Activated CD8-positive, alpha-beta memory T cell treated with anti-CD3 and anti-CD28 coated beads, Interleukin-2, amount 10 ng/mL, durations not matched to agents 7 days and 5 days (primary cell): ENCODE data around the gene KIAA1549. TPM values are rescaled to one million over a fixed set of nuclear protein-coding genes. Genes with fewer than 3 reads are reported as not detected.

Experiments used
- ATAC-seq: fragments of 150-1000 bp; cut with Tn5 transposase; one replicate; pipeline ENCODE4 v1.10.0; 2021; ENCODE audit warnings: moderate library complexity
- CTCF ChIA-PET: fragments of 350-600 bp; sonication (Branson Sonifier 250); formaldehyde crosslinking; loops from one replicate; lab custom pipeline; 2021; ENCODE audit warnings: antibody characterized with exemption; lab: Charles Lee
- DNase-seq: peaks from one replicate; pipeline ENCODE4 v3.0.0-alpha.2; 2020
- H3K27ac Mint-ChIP-seq: one replicate; pipeline ENCODE4 v1.8.0; 2021; ENCODE audit warnings: mild to moderate bottlenecking, mixed read lengths
- H3K27me3 Mint-ChIP-seq: one replicate; pipeline ENCODE4 v1.8.0; 2021; ENCODE audit warnings: mixed read lengths
- H3K36me3 Mint-ChIP-seq: one replicate; pipeline ENCODE4 v1.8.0; 2021; ENCODE audit warnings: mild to moderate bottlenecking, mixed read lengths
- H3K4me1 Mint-ChIP-seq: one replicate; pipeline ENCODE4 v1.8.0; 2021; ENCODE audit warnings: mixed read lengths
- H3K4me3 Mint-ChIP-seq: one replicate; pipeline ENCODE4 v1.8.0; 2021; ENCODE audit warnings: mild to moderate bottlenecking, moderate library complexity, mixed read lengths
- H3K9me3 Mint-ChIP-seq: one replicate; pipeline ENCODE4 v1.8.0; 2022; ENCODE audit warnings: low read depth, mixed read lengths
- total RNA-seq, 2 experiments: library from RNA; stranded (reverse); gene quantifications; one replicate each; pipeline ENCODE4 v1.2.3, GENCODE V29; 2021

The KIAA1549 gene
- total RNA-seq, 2 experiments from 2014 or later, result 0.61 to 1.1 TPM

DNA sequence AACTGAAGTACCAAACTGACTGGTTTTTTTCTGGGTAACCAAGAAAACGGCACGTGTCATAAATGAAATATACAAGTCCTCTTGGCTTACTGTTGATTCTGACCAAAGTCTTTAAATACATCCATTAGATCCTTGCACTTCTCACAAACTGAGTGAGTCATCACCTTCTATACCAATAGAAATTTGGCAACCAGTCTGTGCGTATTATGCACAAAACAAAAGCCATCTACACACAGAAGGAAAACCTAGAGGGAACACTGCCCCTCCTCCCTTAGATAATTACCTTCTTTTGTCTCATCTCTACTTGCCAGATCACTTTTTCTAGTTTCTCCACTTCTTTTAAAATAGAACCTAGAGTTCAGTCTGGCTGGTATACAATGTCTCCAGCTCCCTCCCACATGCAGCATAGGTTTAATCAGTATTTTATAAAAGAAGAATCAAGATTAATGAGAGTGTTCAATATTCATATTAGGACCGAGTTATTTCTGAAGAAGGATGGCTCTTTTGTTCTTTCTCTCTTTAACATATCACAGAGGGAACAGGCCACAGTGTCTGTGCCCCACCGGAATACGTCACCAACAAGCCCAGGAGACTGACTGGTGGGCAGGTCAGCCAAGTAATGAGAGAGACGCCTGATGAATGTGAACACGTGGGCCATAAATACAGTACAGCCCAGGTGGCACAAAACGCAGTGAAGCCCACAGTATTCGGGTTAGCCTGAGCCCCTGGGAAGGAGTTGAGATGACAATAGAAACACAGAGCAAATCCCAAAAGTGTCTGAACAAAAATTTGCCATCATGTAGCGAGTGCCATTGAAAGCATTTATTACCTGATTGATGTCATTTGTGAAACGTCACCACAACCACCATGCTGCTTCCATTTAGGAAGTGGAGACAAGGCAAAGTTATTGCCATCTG, 91.3 kb downstream of the KIAA1549 start:
- ATAC-seq (no peak), DNase-seq (no peak)
- no peak overlapping the region for H3K27ac Mint-ChIP-seq
- no peaks in the 10 kb centered on the region for H3K9me3 Mint-ChIP-seq
- H3K4me1 Mint-ChIP-seq, result peaks cover 16% of the 10 kb centered on the region
- peaks cover 2% of the 10 kb centered on the region for H3K27me3 Mint-ChIP-seq
- no peaks in the 10 kb centered on the region for H3K36me3 Mint-ChIP-seq
- no peak overlapping the region for H3K4me3 Mint-ChIP-seq
- CTCF ChIA-PET, result interaction anchor here (0.6 kb wide), 1 partner anchor 181 kb away, joined by 4 read pairs; no protein-coding TSS in a partner anchor

DNA sequence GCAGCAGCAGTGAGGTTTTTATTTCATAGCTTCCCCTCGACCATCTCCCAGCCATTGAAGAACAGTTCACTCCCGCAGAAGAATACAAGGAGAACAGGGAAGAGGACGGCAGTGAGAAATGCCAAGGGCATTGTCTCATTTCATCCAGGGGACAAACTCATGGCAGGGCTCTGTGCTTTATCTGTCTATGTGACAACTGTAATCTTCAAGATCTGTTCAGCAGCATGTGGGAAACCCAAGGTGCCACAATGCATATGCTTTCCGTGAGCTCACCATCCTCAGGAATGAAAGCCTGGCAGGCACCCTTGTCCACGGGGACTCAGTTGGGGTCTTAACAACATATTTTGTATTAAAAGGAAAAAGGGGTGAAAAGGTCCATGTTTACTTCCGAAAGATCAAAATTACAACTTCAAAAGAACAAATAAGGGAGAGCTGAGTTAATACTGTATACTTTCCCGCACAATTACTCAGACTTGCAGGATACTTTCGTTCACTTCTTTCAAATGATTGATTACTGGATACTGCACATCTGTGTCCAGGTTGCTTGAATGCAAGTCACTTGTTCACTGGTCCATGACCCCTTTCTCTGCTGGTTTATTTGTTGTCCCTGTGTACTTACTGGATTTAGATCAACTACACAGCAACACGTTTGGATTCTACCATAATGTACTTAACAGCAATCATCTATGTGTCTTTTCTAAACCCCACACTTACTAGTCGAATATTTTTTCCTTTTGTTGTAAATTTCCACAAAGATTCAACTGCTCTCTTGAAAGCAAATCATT, 93.1 kb downstream of the KIAA1549 start:
- Mint-ChIP-seq H3K4me1 (peaks cover 16% of the 10 kb centered on the region), H3K36me3 (no peaks in the 10 kb centered on the region), H3K4me3 (no peak overlapping the region), H3K27ac (no peak overlapping the region), H3K9me3 (no peaks in the 10 kb centered on the region), H3K27me3 (no peaks in the 10 kb centered on the region)
- CTCF ChIA-PET, result interaction anchor here (1.4 to 2.4 kb wide), 3 partner anchors 8 to 178 kb away, joined by 3 to 33 read pairs (median 4); no protein-coding TSS in a partner anchor
- DNase-seq (no peak), ATAC-seq (no peak)

DNA sequence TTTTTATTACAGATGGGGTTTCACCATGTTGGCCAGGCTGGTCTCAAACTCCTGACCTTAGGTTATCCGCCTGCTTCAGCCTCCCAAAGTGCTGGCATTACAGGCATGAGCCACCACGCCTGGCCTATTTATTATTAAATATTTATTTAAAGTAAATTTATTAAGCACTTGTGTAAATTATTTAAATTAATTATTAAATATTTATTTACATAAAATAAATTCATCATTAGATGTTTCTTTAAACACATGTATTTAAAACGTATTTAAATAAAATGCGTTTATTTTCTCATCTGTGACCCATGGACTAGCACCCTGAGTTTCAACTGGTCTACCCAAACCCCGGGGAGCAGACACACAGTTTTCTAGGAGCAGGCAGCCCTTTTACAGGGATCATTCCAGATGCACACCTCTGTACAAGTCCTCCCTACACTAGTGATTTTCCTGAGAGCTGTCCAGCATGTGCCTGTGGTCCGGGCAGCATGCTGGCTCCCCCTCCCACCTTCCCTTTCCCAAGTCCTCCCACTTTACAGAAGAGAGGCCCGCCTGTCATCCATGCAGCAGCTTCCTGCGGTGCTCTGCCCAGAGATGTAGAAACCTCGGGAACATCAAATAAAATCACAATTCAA, 94.0 kb downstream of the KIAA1549 start:
- Mint-ChIP-seq H3K9me3 (no peaks in the 10 kb centered on the region), H3K27me3 (no peaks in the 10 kb centered on the region), H3K27ac (peak overlapping the region; percentile 33), H3K4me3 (no peak overlapping the region), H3K4me1 (peaks cover 22% of the 10 kb centered on the region), H3K36me3 (no peaks in the 10 kb centered on the region)
- DNase-seq (no peak), ATAC-seq (no peak)
- CTCF ChIA-PET, result interaction anchor here (0.6 to 2.6 kb wide), 37 partner anchors 9 to 451 kb away, joined by 3 to 33 read pairs (median 5); partner anchors contain the start of gene KIAA1549

- no peaks in the 10 kb centered on the region for H3K27me3 Mint-ChIP-seq
- H3K9me3 Mint-ChIP-seq, result no peaks in the 10 kb centered on the region
- peak; percentile 83 for ATAC-seq
- H3K36me3 Mint-ChIP-seq, result no peaks in the 10 kb centered on the region
- peak overlapping the region; percentile 30 for H3K4me3 Mint-ChIP-seq
- peaks cover 29% of the 10 kb centered on the region for H3K4me1 Mint-ChIP-seq
- peak overlapping the region; percentile 85 for H3K27ac Mint-ChIP-seq
- peak; percentile 54 for DNase-seq
- CTCF ChIA-PET, result interaction anchor here (0.6 to 2.6 kb wide), 37 partner anchors 9 to 452 kb away, joined by 3 to 33 read pairs (median 5); partner anchors contain the start of gene KIAA1549
These were observed 94.7 kb downstream of the KIAA1549 start for GRCh38 chr7:138886501-138886917.

- ATAC-seq (peak; percentile 11), DNase-seq (no peak)
- Mint-ChIP-seq H3K36me3 (no peaks in the 10 kb centered on the region), H3K4me3 (no peak overlapping the region), H3K9me3 (no peaks in the 10 kb centered on the region), H3K27me3 (no peaks in the 10 kb centered on the region), H3K27ac (no peak overlapping the region), H3K4me1 (peaks cover 29% of the 10 kb centered on the region)
- CTCF ChIA-PET, result interaction anchor here (1.1 to 2.6 kb wide), 25 partner anchors 8 to 453 kb away, joined by 3 to 33 read pairs (median 7); partner anchors contain the start of gene KIAA1549
These were observed 95.6 kb downstream of the KIAA1549 start for GRCh38 chr7:138885383-138886147.

DNA sequence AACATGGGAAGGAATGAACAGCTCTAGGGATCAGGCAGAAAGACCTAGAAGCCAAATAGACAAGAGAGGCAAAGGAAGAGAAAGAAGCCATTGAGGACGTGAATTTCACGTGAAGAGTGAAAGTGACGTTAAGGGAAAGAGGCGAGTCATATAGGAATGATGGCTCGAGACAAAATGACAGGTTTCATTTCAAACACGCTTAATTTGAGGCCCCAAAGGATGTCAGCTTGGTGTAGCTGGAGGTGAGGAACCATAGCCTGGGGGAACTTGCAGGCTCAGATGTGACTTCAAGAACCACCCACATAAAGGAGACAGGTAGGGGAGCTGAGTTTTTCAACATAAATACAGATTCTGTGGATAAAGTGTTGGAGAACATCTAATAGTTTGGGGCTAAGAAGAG, 98.9 kb downstream of the KIAA1549 start:
- DNase-seq (no peak), ATAC-seq (peak; percentile 32)
- H3K27me3 Mint-ChIP-seq, result no peaks in the 10 kb centered on the region
- H3K9me3 Mint-ChIP-seq, result no peaks in the 10 kb centered on the region
- no peak overlapping the region for H3K27ac Mint-ChIP-seq
- CTCF ChIA-PET, result interaction anchor here (1.6 kb wide), 1 partner anchor 192 kb away, joined by 3 read pairs; no protein-coding TSS in a partner anchor
- no peak overlapping the region for H3K4me3 Mint-ChIP-seq
- H3K36me3 Mint-ChIP-seq, result no peaks in the 10 kb centered on the region
- H3K4me1 Mint-ChIP-seq, result peaks cover 22% of the 10 kb centered on the region

GRCh38 chr7:138881579-138882188, 99.5 kb downstream of the KIAA1549 start:
- H3K4me1 Mint-ChIP-seq, result peaks cover 23% of the 10 kb centered on the region

DNA sequence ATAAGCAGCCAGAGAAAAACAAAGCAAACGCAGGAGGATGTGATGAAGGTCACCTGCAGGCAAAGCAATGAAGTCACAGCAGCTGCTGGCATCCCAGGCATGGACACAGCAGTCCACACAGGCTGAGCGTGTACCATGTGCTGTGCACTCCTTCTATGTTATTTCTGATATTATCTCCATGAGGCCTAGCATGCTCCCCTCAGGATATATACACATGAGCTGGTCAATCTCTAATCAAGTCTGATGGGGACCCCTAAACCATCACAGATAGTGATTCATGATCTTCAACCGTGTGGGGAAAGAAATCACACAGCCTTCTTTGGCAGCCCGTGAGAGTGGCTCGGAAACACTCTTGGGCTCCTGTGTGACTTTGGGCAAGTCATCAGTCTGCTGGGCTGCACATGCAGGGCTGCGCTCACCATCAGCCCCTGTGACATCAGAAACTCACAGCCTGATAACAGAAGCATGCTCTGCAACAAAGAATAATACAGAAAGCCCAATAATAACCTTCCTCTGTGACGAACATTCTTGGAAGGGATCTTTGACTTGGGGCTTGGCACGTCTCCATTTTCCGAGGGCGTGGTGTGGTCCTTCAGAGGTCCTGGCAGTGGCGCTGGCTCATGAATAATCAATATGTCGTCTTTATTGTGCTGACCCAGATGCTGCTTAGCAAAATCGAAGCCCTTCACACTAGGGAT, 100.2 kb downstream of the KIAA1549 start:
- CTCF ChIA-PET, result no interaction called here
- ATAC-seq, result no peak
- no peaks in the 10 kb centered on the region for H3K27me3 Mint-ChIP-seq
- no peak for DNase-seq
- H3K4me1 Mint-ChIP-seq, result peaks cover 23% of the 10 kb centered on the region
- no peak overlapping the region for H3K27ac Mint-ChIP-seq
- H3K4me3 Mint-ChIP-seq, result no peak overlapping the region
- H3K36me3 Mint-ChIP-seq, result no peaks in the 10 kb centered on the region
- no peaks in the 10 kb centered on the region for H3K9me3 Mint-ChIP-seq

More at GRCh38 chr7:138881579-138882188, 99.5 kb downstream of the KIAA1549 start:
- Mint-ChIP-seq H3K9me3 (no peaks in the 10 kb centered on the region), H3K36me3 (no peaks in the 10 kb centered on the region), H3K4me3 (no peak overlapping the region), H3K27ac (no peak overlapping the region), H3K27me3 (no peaks in the 10 kb centered on the region)
- ATAC-seq, result no peak
- DNase-seq, result no peak
- CTCF ChIA-PET, result interaction anchor here (0.6 to 1.6 kb wide), 2 partner anchors 128 to 193 kb away, joined by 3 to 4 read pairs; no protein-coding TSS in a partner anchor

DNA sequence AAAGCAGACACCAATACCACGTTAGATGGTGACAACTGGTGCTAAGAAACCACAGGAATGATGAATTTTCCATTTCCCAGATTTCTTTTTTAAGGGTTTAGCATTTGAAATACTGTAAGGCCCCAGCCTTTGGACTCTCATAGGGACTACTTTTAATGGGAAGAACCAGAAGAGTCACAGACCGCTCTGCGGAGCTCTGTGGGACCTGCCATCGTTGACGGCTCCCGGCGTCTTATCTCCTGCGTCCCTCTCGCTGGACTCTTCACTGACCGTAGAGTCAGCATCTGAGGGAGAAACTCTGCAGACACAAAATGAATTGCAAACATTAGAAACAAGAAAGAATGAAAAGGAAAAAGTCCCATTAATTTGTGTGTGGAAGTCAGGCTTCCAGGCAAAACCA, 101.8 kb downstream of the KIAA1549 start:
- Mint-ChIP-seq H3K27me3 (no peaks in the 10 kb centered on the region), H3K36me3 (peaks cover 1% of the 10 kb centered on the region), H3K9me3 (no peaks in the 10 kb centered on the region), H3K4me3 (no peak overlapping the region), H3K4me1 (peaks cover 33% of the 10 kb centered on the region), H3K27ac (no peak overlapping the region)
- ATAC-seq (no peak), DNase-seq (no peak)
- CTCF ChIA-PET, result interaction anchor here (1.3 kb wide), 1 partner anchor 9 kb away, joined by 4 read pairs; no protein-coding TSS in a partner anchor

GRCh38 chr7:138878856-138879255, 102.3 kb downstream of the KIAA1549 start:
- Mint-ChIP-seq H3K27ac (no peak overlapping the region), H3K4me1 (peaks cover 35% of the 10 kb centered on the region), H3K36me3 (peaks cover 3% of the 10 kb centered on the region), H3K9me3 (no peaks in the 10 kb centered on the region), H3K27me3 (no peaks in the 10 kb centered on the region), H3K4me3 (no peak overlapping the region)
- DNase-seq (no peak), ATAC-seq (no peak)
- CTCF ChIA-PET, result interaction anchor here (1.3 to 3.1 kb wide), 2 partner anchors 7 to 10 kb away, joined by 4 to 19 read pairs; no protein-coding TSS in a partner anchor

- Mint-ChIP-seq H3K27ac (no peak overlapping the region), H3K4me1 (peaks cover 35% of the 10 kb centered on the region)
These were observed 103.1 kb downstream of the KIAA1549 start for GRCh38 chr7:138878051-138878450.

More at GRCh38 chr7:138878051-138878450, 103.1 kb downstream of the KIAA1549 start:
- CTCF ChIA-PET, result interaction anchor here (1.0 to 3.1 kb wide), 5 partner anchors 8 to 876 kb away, joined by 3 to 19 read pairs (median 4); a partner anchor contains a TSS
- Mint-ChIP-seq H3K36me3 (peaks cover 3% of the 10 kb centered on the region), H3K9me3 (no peaks in the 10 kb centered on the region), H3K27me3 (no peaks in the 10 kb centered on the region), H3K4me3 (no peak overlapping the region)
- DNase-seq, result no peak
- no peak for ATAC-seq
